Measurements from ENCODE around the gene LYRM4.
A peak's percentile ranks its signal among the peaks of the same experiment; 100 is the strongest.

LYRM4 gene

DNA sequence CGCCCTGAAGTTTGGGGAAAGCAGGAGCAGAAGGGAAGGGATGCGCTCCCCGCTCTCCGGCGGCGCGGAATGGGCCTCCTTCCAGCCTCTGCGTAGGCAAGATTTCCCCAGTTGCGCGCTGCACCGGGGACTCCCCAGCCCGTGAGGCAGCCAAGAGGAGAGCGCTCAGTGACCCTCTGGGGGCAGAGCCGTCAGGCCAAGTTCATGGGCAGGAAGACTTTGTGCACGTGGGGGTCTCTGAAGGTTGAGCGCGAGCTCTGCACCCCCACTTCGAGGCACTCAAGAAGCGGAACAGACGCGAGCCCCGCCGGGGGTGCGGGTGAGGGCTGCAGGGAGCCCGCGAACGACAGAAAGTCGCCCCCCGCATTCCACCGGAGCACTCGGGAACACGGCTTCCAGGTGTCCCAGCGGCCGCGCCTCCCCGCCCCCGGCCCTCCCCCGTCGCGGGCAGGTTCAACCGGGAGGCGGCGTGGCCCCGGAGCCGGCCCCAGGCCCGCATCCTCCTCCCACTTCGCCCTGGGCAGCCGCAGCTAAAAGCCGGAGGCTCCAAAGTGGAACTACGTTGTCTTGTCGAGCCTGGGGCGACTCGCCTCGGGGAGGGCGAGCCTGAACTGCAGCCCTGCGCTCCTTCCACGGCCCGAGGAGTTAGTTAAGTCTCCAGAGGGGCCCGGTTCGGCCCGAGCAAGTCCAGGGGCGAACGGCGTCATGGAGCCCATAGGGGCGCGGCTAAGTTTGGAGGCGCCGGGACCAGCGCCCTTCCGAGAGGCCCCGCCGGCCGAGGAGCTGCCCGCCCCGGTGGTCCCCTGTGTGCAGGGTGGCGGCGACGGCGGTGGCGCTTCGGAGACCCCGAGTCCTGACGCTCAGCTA is 175.7 kb downstream of the LYRM4 start, which contains the start of gene PPP1R3G:
PPP1R3G (plus strand) TSS at position 561 of the 867 bp plus-strand sequence; CDS start at position 706, 145 bp downstream.
- TF ChIP-seq, protein P1, sequence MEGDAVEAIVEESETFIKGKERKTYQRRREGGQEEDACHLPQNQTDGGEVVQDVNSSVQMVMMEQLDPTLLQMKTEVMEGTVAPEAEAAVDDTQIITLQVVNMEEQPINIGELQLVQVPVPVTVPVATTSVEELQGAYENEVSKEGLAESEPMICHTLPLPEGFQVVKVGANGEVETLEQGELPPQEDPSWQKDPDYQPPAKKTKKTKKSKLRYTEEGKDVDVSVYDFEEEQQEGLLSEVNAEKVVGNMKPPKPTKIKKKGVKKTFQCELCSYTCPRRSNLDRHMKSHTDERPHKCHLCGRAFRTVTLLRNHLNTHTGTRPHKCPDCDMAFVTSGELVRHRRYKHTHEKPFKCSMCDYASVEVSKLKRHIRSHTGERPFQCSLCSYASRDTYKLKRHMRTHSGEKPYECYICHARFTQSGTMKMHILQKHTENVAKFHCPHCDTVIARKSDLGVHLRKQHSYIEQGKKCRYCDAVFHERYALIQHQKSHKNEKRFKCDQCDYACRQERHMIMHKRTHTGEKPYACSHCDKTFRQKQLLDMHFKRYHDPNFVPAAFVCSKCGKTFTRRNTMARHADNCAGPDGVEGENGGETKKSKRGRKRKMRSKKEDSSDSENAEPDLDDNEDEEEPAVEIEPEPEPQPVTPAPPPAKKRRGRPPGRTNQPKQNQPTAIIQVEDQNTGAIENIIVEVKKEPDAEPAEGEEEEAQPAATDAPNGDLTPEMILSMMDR (IDR thresholded peaks at IDR 0.05; ENCODE audit: low read depth, low read length, missing control alignments), result no peak
- in situ Hi-C loops (cut with HindIII; ENCODE audit: low pct_ligation_motif_present, low sequenced_read_pairs), result no loop called here
- H3K27me3 ChIP-seq (replicated peaks), result peaks cover 4% of the 10 kb centered on the region
- no peaks in the 10 kb centered on the region for H3K36me3 ChIP-seq (replicated peaks)
- peak within 1 kb of the TSS; percentile 58 for H3K4me3 ChIP-seq (ENCODE audit: low read depth, low read length)
- DNase-seq, result peak; percentile 35
- no peak within 1 kb of the TSS for H3K27ac ChIP-seq

DNA sequence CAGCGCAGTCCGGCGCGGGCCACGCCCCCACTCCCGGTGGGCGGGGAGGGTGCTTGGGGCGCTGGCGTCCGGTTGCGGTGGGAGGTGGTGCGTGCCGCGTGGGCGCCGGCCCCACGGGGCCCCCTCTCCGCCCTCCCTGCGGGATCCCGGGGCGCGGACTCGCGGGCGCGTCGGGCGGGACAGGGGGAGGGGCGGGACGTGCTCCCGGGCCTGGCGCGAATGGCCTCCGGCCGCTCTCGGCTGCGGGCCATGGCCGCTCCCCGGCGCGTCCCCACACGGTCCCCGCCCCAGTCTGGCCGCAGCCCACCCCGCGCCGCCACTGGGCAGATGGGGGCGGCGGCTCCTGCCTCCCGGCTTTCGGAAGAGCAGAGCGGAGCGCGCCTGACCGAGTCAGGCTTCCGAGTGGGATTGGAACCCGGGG is 176.4 kb downstream of the LYRM4 start:
- H3K4me3 ChIP-seq (ENCODE audit: low read depth, low read length), result peak overlapping the region; percentile 58
- no peak overlapping the region for H3K27ac ChIP-seq
- in situ Hi-C loops (cut with HindIII; ENCODE audit: low pct_ligation_motif_present, low sequenced_read_pairs), result no loop called here
- H3K36me3 ChIP-seq (replicated peaks), result no peaks in the 10 kb centered on the region
- DNase-seq, result no peak
- peaks cover 4% of the 10 kb centered on the region for H3K27me3 ChIP-seq (replicated peaks)
- TF ChIP-seq, protein P1 (IDR thresholded peaks at IDR 0.05; ENCODE audit: low read depth, low read length, missing control alignments), result no peak

DNA sequence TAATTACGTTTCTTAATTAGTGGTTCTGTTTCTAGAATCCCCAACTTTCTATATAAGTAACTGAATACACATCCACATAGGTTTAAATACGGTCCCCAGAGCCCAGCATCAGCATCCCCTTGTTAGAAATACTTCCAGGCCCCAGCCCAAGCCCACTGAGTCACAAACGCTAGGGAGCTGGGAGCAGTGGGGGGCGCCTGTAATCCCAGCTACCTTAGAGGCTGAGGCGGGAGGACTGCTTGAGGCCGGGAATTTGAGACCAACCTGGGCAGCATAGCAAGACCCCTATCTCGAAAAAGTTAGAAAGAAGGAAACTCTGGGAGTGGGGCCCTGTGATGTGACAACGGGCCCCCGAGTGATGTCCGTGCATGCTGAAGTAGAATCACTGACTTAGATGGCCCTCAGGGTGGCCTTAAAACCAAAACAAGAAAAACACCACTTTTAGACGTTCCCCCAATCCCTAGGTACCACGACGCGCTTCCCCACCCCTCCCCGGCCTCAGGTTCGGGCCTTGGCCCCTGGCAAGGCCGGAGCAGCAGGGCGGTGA is 176.9 kb downstream of the LYRM4 start:
- TF ChIP-seq, protein P1 (IDR thresholded peaks at IDR 0.05; ENCODE audit: low read depth, low read length, missing control alignments), result no peak
- H3K36me3 ChIP-seq (replicated peaks), result no peaks in the 10 kb centered on the region
- peak overlapping the region; percentile 12 for H3K4me3 ChIP-seq (ENCODE audit: low read depth, low read length)
- no peak for DNase-seq
- H3K27me3 ChIP-seq (replicated peaks), result peaks cover 4% of the 10 kb centered on the region
- H3K27ac ChIP-seq, result no peak overlapping the region
- in situ Hi-C loops (cut with HindIII; ENCODE audit: low pct_ligation_motif_present, low sequenced_read_pairs), result no loop called here

DNA sequence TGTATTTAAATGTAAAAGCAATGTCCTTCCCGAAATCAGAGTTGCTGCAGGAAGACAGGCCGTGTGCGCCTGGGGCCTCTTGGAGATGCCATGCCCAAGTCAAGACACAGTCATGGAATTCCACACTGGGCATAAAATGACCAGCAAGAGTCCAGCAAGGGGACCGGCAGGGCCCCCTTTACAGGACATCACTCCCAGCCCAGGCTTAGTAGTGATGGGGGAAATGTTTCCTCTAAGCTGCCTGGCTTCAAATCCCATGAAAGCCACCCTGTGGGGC is 177.5 kb downstream of the LYRM4 start:
- TF ChIP-seq, protein P1 (IDR thresholded peaks at IDR 0.05; ENCODE audit: low read depth, low read length, missing control alignments), result no peak
- in situ Hi-C loops (cut with HindIII; ENCODE audit: low pct_ligation_motif_present, low sequenced_read_pairs), result no loop called here

DNA sequence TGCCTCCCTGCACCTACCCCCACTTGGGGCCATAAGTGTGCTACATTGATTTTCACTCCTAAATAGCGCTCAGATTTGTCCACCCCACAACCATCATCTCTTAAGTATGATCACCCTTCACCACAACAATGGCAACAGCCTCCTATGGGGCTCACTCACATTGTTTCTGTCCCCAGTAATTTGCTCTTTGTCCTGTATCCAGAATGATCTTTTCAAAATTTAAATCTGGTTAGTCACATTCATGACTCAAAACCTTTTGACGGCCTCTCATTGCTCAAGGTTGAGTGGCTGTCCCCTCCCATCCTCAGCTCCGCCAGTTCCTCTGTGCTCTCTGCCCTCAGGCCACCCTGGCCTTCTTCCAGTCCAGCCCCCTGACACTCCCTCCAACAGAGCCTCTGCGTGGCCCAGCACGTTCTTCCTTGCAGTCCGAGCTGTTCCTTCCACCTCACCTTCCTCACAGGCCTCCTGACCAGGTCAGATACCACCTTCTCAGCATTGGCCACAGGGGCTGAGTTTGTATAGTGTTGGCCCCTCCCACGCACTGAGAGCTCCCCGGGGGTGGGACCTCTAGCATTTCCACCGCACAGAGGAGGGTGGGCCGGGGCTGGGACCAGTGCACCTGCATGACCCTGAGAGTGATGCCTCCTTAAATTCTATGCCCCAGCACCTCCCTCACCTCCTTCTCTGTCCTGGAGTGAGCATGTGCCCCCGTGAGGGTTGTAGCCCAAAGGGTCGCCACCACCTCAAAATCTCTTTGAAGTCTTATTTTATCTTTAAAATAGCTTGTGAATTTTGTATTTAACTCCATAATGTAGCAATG is 178.1 kb downstream of the LYRM4 start:
- Histone ChIP-seq H3K36me3 (replicated peaks) (no peaks in the 10 kb centered on the region), H3K4me3 (ENCODE audit: low read depth, low read length) (no peak overlapping the region), H3K27me3 (replicated peaks) (peaks cover 4% of the 10 kb centered on the region), H3K27ac (peak overlapping the region; percentile 26)
- TF ChIP-seq, protein P1 (IDR thresholded peaks at IDR 0.05; ENCODE audit: low read depth, low read length, missing control alignments), result no peak
- in situ Hi-C loops (cut with HindIII; ENCODE audit: low pct_ligation_motif_present, low sequenced_read_pairs), result no loop called here
- peak; percentile 63 for DNase-seq

More for the DNA sequence above, 177.5 kb downstream of the LYRM4 start:
- H3K4me3 ChIP-seq (ENCODE audit: low read depth, low read length), result no peak overlapping the region
- no peak for DNase-seq
- H3K27me3 ChIP-seq (replicated peaks), result peaks cover 4% of the 10 kb centered on the region
- no peak overlapping the region for H3K27ac ChIP-seq
- H3K36me3 ChIP-seq (replicated peaks), result no peaks in the 10 kb centered on the region
